Amygdala (tissue), 56 donors: ENCODE measurements around the gene TBATA.

Experiments
- DNase-seq, 56 donors: peaks; one replicate each; lab custom pipeline; 2025; lab: John Stamatoyannopoulos, UW

Gene TBATA

GRCh38 chr10:70722820-70723424, 62.3 kb downstream of the TBATA start:
- no peak for DNase-seq
